GM18498 (cell line): ENCODE data around the gene GSG1L.
"Not testable (repeated sequence)": the region's sequence is repeated elsewhere in the genome, so short reads cannot be mapped to it uniquely, and the experiment has no call there.

Experiments
- ATAC-seq: cut with Tn5 transposase; IDR thresholded peaks from one replicate; pipeline ENCODE4 v1.9.1; 2021; ENCODE audit warnings: mild to moderate bottlenecking, moderate library complexity; ENCODE audit not compliant: unreplicated experiment

The GSG1L gene

GRCh38 chr16:27985981-27986380 is 77.5 kb downstream of the GSG1L start:
- no peak for ATAC-seq

- ATAC-seq: no peak
Observed at GRCh38 chr16:27984121-27984520, 79.4 kb downstream of the GSG1L start.

- no peak for ATAC-seq
Observed at GRCh38 chr16:27983244-27983643, 80.3 kb downstream of the GSG1L start.

GRCh38 chr16:27982184-27982583 is 81.3 kb downstream of the GSG1L start:
- ATAC-seq: no peak

GRCh38 chr16:27980919-27981700 is 82.4 kb downstream of the GSG1L start:
- no peak for ATAC-seq

GRCh38 chr16:27980076-27980775 is 83.3 kb downstream of the GSG1L start:
- no peak for ATAC-seq

- not testable (repeated sequence) for ATAC-seq
Observed at GRCh38 chr16:27979668-27980067, 83.8 kb downstream of the GSG1L start.

- no peak for ATAC-seq
Observed at GRCh38 chr16:27978876-27979275, 84.6 kb downstream of the GSG1L start.

- no peak for ATAC-seq
Observed at GRCh38 chr16:27977966-27978365, 85.5 kb downstream of the GSG1L start.

GRCh38 chr16:27976990-27977389 is 86.5 kb downstream of the GSG1L start:
- ATAC-seq: no peak

- no peak for ATAC-seq
Observed at GRCh38 chr16:27974896-27975540, 88.5 kb downstream of the GSG1L start.

GRCh38 chr16:27973678-27974077 is 89.8 kb downstream of the GSG1L start:
- ATAC-seq: no peak

GRCh38 chr16:27972500-27972899 is 91.0 kb downstream of the GSG1L start:
- no peak for ATAC-seq

- ATAC-seq: no peak
Observed at GRCh38 chr16:27969574-27969973, 93.9 kb downstream of the GSG1L start.

- ATAC-seq: no peak
Observed at GRCh38 chr16:27967169-27967568, 96.3 kb downstream of the GSG1L start.

GRCh38 chr16:27966756-27967155 is 96.8 kb downstream of the GSG1L start:
- ATAC-seq: no peak

GRCh38 chr16:27965801-27966200 is 97.7 kb downstream of the GSG1L start:
- no peak for ATAC-seq

GRCh38 chr16:27963471-27963965 is 100.0 kb downstream of the GSG1L start:
- ATAC-seq: no peak

- ATAC-seq: no peak
Observed at GRCh38 chr16:27962197-27962596, 101.3 kb downstream of the GSG1L start.

GRCh38 chr16:27961296-27961620 is 102.3 kb downstream of the GSG1L start:
- ATAC-seq: no peak

GRCh38 chr16:27960619-27961295 is 102.8 kb downstream of the GSG1L start:
- no peak for ATAC-seq
